ENCODE data around the gene PXDC1.

The PXDC1 gene

DNA sequence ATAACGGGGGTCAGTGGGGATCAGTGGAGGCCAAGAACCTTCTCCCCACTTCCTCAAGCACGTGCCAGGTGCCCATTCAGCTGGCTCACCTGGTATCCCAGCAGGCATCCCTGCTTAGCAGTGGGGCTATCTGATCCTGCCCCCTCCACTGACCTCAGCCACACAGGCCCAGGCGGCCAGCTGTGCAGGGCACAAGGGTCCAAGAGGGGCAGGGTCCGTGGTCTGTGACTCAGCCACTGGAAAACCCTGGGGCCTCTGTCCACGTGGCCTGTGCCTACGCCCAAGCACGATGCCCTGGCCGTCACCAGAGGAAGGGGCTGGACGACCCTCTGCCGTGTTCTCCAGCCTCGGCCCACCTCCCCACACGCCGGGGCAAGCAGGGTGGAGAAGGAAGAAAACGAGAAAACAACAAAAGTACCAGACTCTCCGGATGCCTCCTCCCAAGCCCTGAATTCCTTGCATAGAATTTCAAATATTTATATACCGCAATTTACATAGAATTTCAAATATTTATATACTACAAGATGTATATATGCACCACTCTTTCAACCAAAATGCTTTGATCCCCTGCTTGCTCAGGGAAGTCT lies 12.1 kb downstream of the PXDC1 start:
- H3K4me3 ChIP-seq (ENCODE audit: low read depth, low read length) = no peak overlapping the region
- TF ChIP-seq, protein P1, sequence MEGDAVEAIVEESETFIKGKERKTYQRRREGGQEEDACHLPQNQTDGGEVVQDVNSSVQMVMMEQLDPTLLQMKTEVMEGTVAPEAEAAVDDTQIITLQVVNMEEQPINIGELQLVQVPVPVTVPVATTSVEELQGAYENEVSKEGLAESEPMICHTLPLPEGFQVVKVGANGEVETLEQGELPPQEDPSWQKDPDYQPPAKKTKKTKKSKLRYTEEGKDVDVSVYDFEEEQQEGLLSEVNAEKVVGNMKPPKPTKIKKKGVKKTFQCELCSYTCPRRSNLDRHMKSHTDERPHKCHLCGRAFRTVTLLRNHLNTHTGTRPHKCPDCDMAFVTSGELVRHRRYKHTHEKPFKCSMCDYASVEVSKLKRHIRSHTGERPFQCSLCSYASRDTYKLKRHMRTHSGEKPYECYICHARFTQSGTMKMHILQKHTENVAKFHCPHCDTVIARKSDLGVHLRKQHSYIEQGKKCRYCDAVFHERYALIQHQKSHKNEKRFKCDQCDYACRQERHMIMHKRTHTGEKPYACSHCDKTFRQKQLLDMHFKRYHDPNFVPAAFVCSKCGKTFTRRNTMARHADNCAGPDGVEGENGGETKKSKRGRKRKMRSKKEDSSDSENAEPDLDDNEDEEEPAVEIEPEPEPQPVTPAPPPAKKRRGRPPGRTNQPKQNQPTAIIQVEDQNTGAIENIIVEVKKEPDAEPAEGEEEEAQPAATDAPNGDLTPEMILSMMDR (IDR thresholded peaks at IDR 0.05; ENCODE audit: borderline replicate concordance, insufficient read depth, low read depth, low read length) = no peak

DNA sequence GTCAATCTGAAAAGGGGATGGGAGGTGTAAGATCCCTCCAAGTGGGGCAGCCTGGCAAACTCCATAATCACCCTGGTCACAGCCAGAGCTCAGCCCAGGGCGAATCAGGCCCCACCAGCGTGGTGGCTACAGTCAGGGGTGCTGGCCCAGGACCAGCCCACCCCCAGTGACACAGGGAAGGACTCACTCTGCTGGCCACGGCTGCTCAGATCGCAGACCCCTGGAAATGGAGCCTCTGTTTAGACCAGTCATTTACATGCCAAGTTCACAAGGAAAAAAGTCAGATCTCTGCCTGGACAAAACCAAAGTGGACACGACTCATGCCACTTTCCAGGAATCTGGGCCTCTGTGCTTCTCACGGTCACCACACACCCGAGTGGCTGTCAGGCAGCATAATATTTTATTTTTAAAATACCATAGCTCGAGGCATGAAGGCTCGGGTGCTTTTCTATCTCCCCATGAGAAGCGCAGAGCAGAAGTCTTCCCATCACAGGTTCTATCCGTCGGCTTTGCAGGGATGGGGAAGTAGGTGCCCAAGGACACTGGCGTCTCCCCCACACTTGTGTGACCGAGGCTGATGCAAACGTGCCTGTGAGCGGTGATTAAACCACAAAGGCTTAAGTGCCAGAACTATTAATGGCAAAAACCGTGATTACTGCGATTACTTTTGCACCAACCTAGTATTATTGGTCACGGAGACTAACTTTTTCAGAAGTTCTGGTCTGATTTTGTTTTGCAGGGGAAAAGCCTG lies 13.0 kb downstream of the PXDC1 start:
- TF ChIP-seq, protein P1 (IDR thresholded peaks at IDR 0.05; ENCODE audit: borderline replicate concordance, insufficient read depth, low read depth, low read length) = no peak
- no peak overlapping the region for H3K4me3 ChIP-seq (ENCODE audit: low read depth, low read length)

DNA sequence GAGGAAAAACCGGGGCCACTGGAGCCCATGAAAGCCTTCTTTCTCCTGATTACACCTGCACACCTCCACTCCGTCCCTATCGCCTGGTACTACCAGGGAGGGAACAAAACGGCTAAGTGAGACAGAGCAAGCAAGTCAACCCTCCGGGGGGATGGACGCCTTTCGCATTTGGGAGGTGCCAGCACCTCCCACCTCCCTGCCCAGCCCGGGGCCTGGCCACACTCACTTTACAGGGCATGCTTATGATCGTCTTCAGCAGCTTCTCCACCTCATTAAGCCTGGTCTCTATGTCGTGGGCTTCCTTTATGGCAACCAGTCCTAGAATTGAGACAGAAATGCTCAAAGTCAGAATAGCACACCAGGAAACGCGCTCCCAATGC lies 13.7 kb downstream of the PXDC1 start:
- TF ChIP-seq, protein P1 (IDR thresholded peaks at IDR 0.05; ENCODE audit: borderline replicate concordance, insufficient read depth, low read depth, low read length) = no peak
- H3K4me3 ChIP-seq (ENCODE audit: low read depth, low read length) = no peak overlapping the region

DNA sequence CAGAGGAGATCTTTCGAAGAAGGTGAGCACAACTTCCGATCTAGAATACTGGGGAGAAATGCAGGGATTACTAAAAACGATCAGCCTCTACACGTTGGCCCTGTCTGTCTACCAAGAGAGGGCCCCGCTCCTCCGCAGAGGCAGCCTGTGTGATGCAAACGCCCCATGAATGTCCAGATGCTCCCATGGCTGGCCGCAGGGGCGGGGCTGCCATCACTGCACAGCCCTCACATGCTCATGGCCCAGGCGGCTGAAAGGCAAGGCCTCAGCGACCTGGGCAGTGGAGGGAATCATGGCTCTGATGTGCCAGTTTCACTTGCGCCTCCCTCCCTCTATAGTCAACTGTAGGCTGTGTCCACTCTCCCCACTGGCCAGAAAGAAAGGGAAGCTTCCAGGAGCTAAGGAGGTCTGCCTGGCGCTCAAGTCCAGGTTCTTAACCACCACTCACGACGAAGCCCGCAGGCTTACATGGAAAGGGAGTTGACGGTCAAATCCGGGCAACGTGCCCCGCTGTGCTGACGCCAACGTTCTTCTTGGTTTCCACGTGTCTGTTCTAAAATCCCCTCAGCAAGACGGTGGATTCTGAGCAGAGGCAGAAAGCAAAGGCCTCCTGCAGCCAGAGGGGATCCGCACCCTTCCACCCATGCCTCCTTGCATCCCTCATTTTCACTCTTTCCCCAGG lies 14.2 kb downstream of the PXDC1 start:
- H3K4me3 ChIP-seq (ENCODE audit: low read depth, low read length) = no peak overlapping the region
- TF ChIP-seq, protein P1 (IDR thresholded peaks at IDR 0.05; ENCODE audit: borderline replicate concordance, insufficient read depth, low read depth, low read length) = no peak

DNA sequence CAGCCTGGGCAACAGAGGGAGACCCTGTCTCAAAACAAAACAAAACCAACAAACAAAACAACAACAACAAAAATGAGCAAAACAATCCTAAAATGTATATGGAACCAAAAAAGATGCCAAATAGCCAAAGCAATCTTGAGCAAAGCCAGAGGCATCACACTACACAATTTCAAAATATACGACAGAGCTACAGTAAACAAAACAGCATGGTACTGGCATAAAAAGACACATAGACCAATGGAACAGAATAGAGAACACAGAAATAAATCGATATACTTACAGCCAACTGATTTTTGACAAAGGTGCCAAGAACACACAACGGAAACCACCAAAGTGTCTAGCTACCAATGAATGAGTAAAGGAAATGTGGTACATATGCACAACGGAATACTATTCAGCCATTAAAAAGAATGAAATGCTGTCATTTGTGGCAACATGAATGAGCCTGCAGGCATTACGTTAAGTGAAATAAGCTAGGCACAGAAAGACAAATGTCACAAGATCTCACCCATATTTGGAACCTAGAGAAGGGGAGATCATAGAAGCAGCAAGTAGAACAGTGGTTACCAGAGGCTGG lies 16.4 kb downstream of the PXDC1 start:
- TF ChIP-seq, protein P1 (IDR thresholded peaks at IDR 0.05; ENCODE audit: borderline replicate concordance, insufficient read depth, low read depth, low read length) = no peak
- H3K4me3 ChIP-seq (ENCODE audit: low read depth, low read length) = no peak overlapping the region

DNA sequence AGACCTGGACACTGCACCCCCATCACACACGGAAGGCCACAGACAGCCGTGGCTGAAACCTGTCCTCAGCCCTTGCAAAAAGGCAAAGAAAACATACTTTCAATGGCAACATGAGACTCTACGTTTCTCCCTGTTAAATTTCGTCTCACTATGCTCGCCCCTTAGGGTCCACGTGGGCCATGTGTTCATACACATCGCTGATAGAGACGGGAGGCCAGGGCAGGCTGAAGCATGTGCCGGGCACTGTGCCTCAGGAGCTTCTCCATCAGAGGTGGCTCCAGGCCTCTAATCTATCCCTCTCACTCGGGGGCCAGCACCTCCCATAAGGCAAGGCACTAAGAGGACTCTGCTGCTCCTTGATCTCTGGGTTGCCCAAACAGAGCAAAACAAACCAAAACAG lies 17.5 kb downstream of the PXDC1 start:
- no peak overlapping the region for H3K4me3 ChIP-seq (ENCODE audit: low read depth, low read length)
- TF ChIP-seq, protein P1 (IDR thresholded peaks at IDR 0.05; ENCODE audit: borderline replicate concordance, insufficient read depth, low read depth, low read length) = no peak
